Measurements from ENCODE around the gene ANK3. TPM values are rescaled to one million over a fixed set of nuclear protein-coding genes. Genes with fewer than 3 reads are reported as not detected.

Gene ANK3
- total and polyA plus RNA-seq, 2 donors (not counting 3 experiments of a cell fraction or from before 2014, with no cell fraction given), result 0.88 to 8.5 TPM

DNA sequence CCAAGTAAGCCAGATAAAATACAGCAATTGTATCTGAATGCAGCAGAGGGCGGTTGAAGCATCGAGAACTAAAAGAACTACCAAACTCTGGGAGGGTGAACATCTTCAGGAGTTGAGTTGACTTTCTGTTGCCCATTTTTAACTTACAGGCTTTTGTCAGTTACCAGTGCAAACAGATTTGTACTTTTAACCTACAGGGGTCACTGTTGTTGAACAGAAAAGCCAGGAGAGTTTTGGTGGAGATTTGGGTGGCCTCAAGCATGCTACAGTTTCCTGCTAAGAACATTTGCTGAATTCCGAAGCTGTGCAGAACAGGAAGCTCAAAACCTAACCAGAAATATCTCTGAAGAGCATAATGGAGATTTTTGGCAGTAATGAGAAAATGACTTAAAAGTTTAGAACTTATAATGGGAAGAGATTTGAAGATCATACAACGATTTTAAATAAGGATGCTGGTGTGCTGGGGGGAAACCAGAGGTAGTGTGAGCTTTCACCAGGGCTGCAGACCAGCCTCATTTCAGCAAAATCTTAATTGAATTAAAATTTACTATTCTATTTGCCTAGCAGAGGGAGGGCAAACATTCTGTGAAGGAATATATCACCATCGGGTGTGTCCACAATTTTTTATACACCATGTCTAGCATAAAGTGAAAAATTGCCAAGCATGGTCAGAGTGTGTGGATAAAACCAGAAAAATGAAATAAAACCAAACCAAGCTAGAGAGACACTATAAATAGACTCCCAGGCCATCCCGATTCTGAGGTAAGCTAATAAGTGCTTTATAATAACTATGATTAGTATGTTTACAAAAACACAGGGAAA lies 274.7 kb downstream of the ANK3 start:
- intact Hi-C loops (cut with micrococcal nuclease), result loop anchor here (1.0 kb wide), 3 partner anchors 89 to 319 kb away; no protein-coding TSS in a partner anchor
- FAIRE-seq (peak; percentile 83), DNase-seq (ENCODE audit: low read depth, low spot score) (peak; percentile 69)
- ChIA-PET CTCF (interaction anchor here (0.6 to 5.0 kb wide), 41 partner anchors 9 to 489 kb away, joined by 3 to 128 read pairs (median 6); no protein-coding TSS in a partner anchor), POLR2A (no interaction called here)
- Histone ChIP-seq H3K36me3 (ENCODE audit: control insufficient read depth in 2 of 2, extremely low read depth in 1 of 2, insufficient read depth in 2 of 2, low read length in 2 of 2) (no peaks in the 10 kb centered on the region), H3K79me2 (ENCODE audit: control insufficient read depth, insufficient read depth, low read length) (no peaks in the 10 kb centered on the region), H4K20me1 (replicated peaks; ENCODE audit: control insufficient read depth, extremely low read depth, insufficient read depth, low read length) (no peaks in the 10 kb centered on the region), H3K9me3 (replicated peaks; ENCODE audit: control insufficient read depth, insufficient read depth, low read length) (no peaks in the 10 kb centered on the region), H3K9ac (replicated peaks; ENCODE audit: extremely low read depth, insufficient read depth, low read length) (no peak overlapping the region), H3K27ac (ENCODE audit: insufficient read depth, low read depth, low read length) (no peak overlapping the region), H2AFZ (ENCODE audit: low read depth, low read length) (peak overlapping the region; percentile 9), H3K4me3 (replicated peaks in 1 of 3; ENCODE audit: insufficient read depth in 1 of 3, low read depth in 1 of 3, low read length in 3 of 3) (no peak overlapping the region), H3K27me3 (ENCODE audit: control insufficient read depth in 2 of 2, insufficient read depth in 2 of 2, low read length in 2 of 2) (no peaks in the 10 kb centered on the region), H3K4me1 (ENCODE audit: control insufficient read depth, extremely low read depth, insufficient read depth, low read length) (no peaks in the 10 kb centered on the region), H3K9me1 (replicated peaks; ENCODE audit: control insufficient read depth, extremely low read depth, insufficient read depth, low read length) (no peaks in the 10 kb centered on the region), H3K4me2 (ENCODE audit: insufficient read depth, low read length) (no peak overlapping the region)
- BruUV-seq (replicated peaks), result no TSS peak
- dilution Hi-C loops (cut with MboI; ENCODE audit: extremely low pct_ligation_motif_present, low sequenced_read_pairs), result no loop called here
- TF ChIP-seq POLR2A (IDR thresholded peaks at IDR 0.05; ENCODE audit: low read depth, low read length) (no peak), EZH2 (IDR thresholded peaks at IDR 0.05; ENCODE audit: borderline replicate concordance, low read depth, low read length, severe bottlenecking) (no peak), GATA2 (IDR thresholded peaks at IDR 0.05; ENCODE audit: insufficient read depth, insufficient read length, low read depth, low read length) (no peak), FOS (IDR thresholded peaks at IDR 0.05; ENCODE audit: borderline replicate concordance, insufficient read depth, low read length) (no peak), JUN (IDR thresholded peaks at IDR 0.05; ENCODE audit: borderline replicate concordance, insufficient read depth, insufficient read length, low read depth) (no peak), MYC (IDR thresholded peaks at IDR 0.05; ENCODE audit: low read depth, low read length) (no peak)
- TF ChIP-seq, protein P1, sequence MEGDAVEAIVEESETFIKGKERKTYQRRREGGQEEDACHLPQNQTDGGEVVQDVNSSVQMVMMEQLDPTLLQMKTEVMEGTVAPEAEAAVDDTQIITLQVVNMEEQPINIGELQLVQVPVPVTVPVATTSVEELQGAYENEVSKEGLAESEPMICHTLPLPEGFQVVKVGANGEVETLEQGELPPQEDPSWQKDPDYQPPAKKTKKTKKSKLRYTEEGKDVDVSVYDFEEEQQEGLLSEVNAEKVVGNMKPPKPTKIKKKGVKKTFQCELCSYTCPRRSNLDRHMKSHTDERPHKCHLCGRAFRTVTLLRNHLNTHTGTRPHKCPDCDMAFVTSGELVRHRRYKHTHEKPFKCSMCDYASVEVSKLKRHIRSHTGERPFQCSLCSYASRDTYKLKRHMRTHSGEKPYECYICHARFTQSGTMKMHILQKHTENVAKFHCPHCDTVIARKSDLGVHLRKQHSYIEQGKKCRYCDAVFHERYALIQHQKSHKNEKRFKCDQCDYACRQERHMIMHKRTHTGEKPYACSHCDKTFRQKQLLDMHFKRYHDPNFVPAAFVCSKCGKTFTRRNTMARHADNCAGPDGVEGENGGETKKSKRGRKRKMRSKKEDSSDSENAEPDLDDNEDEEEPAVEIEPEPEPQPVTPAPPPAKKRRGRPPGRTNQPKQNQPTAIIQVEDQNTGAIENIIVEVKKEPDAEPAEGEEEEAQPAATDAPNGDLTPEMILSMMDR (IDR thresholded peaks at IDR 0.05; ENCODE audit: extremely low read depth in 1 of 2, insufficient read depth in 1 of 2, low read depth in 1 of 2, low read length in 2 of 2), result peak; percentile 49 to 55
